CD8-positive, alpha-beta memory T cell (primary cell): ENCODE measurements around the gene RAB9A. TPM values are rescaled to one million over a fixed set of nuclear protein-coding genes. Genes with fewer than 3 reads are reported as not detected.
"Not testable (repeated sequence)": the region's sequence is repeated elsewhere in the genome, so short reads cannot be mapped to it uniquely, and the experiment has no call there.

Source experiments
- CTCF ChIA-PET: fragments of 350-600 bp; sonication (Branson Sonifier 250); formaldehyde crosslinking; loops from one replicate; lab custom pipeline; 2021; ENCODE audit warnings: antibody characterized with exemption; lab: Charles Lee
- POLR2A ChIA-PET: fragments of 350-600 bp; sonication (Branson Sonifier 250); formaldehyde crosslinking; loops from one replicate; lab custom pipeline; 2021; ENCODE audit warnings: antibody characterized with exemption; lab: Charles Lee
- DNase-seq, 5 donors: peaks; one replicate each; pipeline versions ENCODE4 v3.0.0 to v3.0.0-alpha.2; 2020 to 2022; ENCODE audit warnings: mixed read lengths in 1 of 5
- H3K27ac ChIP-seq: one replicate; pipeline ENCODE4 v1.7.0; 2013; ENCODE audit warnings: low read depth, mild to moderate bottlenecking, low read length, moderate library complexity
- H3K27me3 ChIP-seq: 2 replicates; pipeline ENCODE4 v1.7.0; 2013; ENCODE audit warnings: low read length, mild to moderate bottlenecking; ENCODE audit not compliant: insufficient read depth, poor library complexity, severe bottlenecking
- H3K36me3 ChIP-seq: 2 replicates; pipeline ENCODE4 v1.7.0; 2013; ENCODE audit warnings: mild to moderate bottlenecking, low read length, moderate library complexity; ENCODE audit not compliant: insufficient read depth
- H3K4me1 ChIP-seq: 2 replicates; pipeline ENCODE4 v1.7.0; 2013; ENCODE audit warnings: mild to moderate bottlenecking, low read length, moderate library complexity; ENCODE audit not compliant: insufficient read depth
- H3K4me3 ChIP-seq: 2 replicates; pipeline ENCODE4 v1.7.0; 2013; ENCODE audit warnings: mild to moderate bottlenecking, low read length
- H3K9me3 ChIP-seq: 2 replicates; pipeline ENCODE4 v1.7.0; 2013; ENCODE audit warnings: mild to moderate bottlenecking, low read length
- H3K27ac Mint-ChIP-seq, 8 donors: one replicate each; pipeline ENCODE4 v1.8.0; 2020 to 2021; ENCODE audit warnings: mixed read lengths in 8 of 8, mild to moderate bottlenecking in 6 of 8, inconsistent platforms in 3 of 8, moderate library complexity in 3 of 8
- H3K27me3 Mint-ChIP-seq, 2 donors: one replicate each; pipeline ENCODE4 v1.8.0; 2020 to 2021; ENCODE audit warnings: mixed read lengths in 2 of 2, mild to moderate bottlenecking in 1 of 2, moderate library complexity in 1 of 2
- H3K36me3 Mint-ChIP-seq, 3 donors: one replicate each; pipeline ENCODE4 v1.8.0; 2020 to 2021; ENCODE audit warnings: mixed read lengths in 3 of 3, inconsistent platforms in 1 of 3, mild to moderate bottlenecking in 1 of 3
- H3K4me1 Mint-ChIP-seq, 3 donors: one replicate each; pipeline ENCODE4 v1.8.0; 2020 to 2021; ENCODE audit warnings: mixed read lengths in 3 of 3, inconsistent platforms in 1 of 3, mild to moderate bottlenecking in 1 of 3
- H3K4me3 Mint-ChIP-seq, 7 donors: one replicate each; pipeline ENCODE4 v1.8.0; 2020 to 2021; ENCODE audit warnings: mixed read lengths in 7 of 7, mild to moderate bottlenecking in 6 of 7, moderate library complexity in 4 of 7, inconsistent platforms in 2 of 7
- H3K9me3 Mint-ChIP-seq, 5 donors: one replicate each; pipeline ENCODE4 v1.8.0; 2020 to 2022; ENCODE audit warnings: mixed read lengths in 5 of 5, mild to moderate bottlenecking in 3 of 5, moderate library complexity in 2 of 5, inconsistent platforms in 1 of 5
- polyA plus RNA-seq: library from polyadenylated mRNA; unstranded; fragments of 300-500 nt; fragmentation: Illumina TruSeq; gene quantifications from one replicate; pipeline ENCODE4 v1.2.3, GENCODE V29; 2021
- total RNA-seq, 2 experiments: library from RNA; stranded (reverse); gene quantifications; one replicate each; pipeline ENCODE4 v1.2.3, GENCODE V29; 2021

Gene RAB9A
- total and polyA plus RNA-seq, 3 experiments from 2014 or later = 27.1 to 48.1 (median 32.8) TPM

DNA sequence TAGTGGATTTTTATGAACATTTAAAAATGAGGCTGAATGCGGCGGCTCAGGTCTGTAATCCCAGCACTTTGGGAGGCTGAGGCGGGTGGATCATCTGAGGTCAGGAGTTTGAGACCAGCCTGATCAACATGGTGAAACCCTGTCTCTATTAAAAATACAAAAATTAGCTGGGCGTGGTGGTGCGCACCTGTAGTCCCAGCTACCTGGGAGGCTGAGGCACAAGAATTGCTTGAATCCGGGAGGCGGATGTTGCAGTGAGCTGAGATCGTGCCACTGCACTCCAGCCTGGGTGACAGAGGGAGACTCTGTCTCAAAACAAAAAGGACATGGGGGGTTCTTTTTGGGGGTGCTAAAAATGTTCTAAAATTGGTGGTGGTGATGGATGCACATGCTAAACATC, 19.2 kb upstream of the RAB9A start:
- DNase-seq, H3K9me3 ChIP-seq, H3K4me1 ChIP-seq, H3K27me3 ChIP-seq, H3K36me3 ChIP-seq, POLR2A ChIA-PET, H3K4me3 ChIP-seq, H3K9me3 Mint-ChIP-seq: not testable (repeated sequence)
- Mint-ChIP-seq H3K4me3 (peak overlapping the region in 6 of 7 donors; percentile 77 to 90 (median 82)), H3K36me3 (peaks cover 6 to 30% (median 23%) of the 10 kb centered on the region in 3 donors), H3K27ac (peak overlapping the region; percentile 46 to 93 (median 90)), H3K4me1 (peaks cover 7 to 25% (median 17%) of the 10 kb centered on the region in 3 donors), H3K27me3 (peaks cover 0 to 12% of the 10 kb centered on the region in 2 donors)
- CTCF ChIA-PET = interaction anchor here (1.8 to 2.0 kb wide), 2 partner anchors 17 to 19 kb away, joined by 4 to 6 read pairs; partner anchors contain the start of gene RAB9A
- peak overlapping the region; percentile 56 for H3K27ac ChIP-seq

GRCh38 chrX:13670197-13670596, 18.7 kb upstream of the RAB9A start:
- no peak for DNase-seq
- ChIA-PET POLR2A (no interaction called here), CTCF (interaction anchor here (1.8 to 2.0 kb wide), 2 partner anchors 17 to 19 kb away, joined by 4 to 6 read pairs; partner anchors contain the start of gene RAB9A)
- Histone ChIP-seq H3K4me1 (no peaks in the 10 kb centered on the region), H3K27ac (no peak overlapping the region), H3K9me3 (no peaks in the 10 kb centered on the region), H3K27me3 (no peaks in the 10 kb centered on the region), H3K36me3 (no peaks in the 10 kb centered on the region), H3K4me3 (no peak overlapping the region)
- Mint-ChIP-seq H3K27me3 (peaks cover 0 to 14% of the 10 kb centered on the region in 2 donors), H3K9me3 (no peaks in the 10 kb centered on the region), H3K4me1 (peaks cover 7 to 25% (median 17%) of the 10 kb centered on the region in 3 donors), H3K27ac (peak overlapping the region in 6 of 8 donors; percentile 49 to 93 (median 84)), H3K36me3 (peaks cover 4 to 26% (median 19%) of the 10 kb centered on the region in 3 donors), H3K4me3 (peak overlapping the region in 2 of 7 donors; percentile 29 to 48)

DNA sequence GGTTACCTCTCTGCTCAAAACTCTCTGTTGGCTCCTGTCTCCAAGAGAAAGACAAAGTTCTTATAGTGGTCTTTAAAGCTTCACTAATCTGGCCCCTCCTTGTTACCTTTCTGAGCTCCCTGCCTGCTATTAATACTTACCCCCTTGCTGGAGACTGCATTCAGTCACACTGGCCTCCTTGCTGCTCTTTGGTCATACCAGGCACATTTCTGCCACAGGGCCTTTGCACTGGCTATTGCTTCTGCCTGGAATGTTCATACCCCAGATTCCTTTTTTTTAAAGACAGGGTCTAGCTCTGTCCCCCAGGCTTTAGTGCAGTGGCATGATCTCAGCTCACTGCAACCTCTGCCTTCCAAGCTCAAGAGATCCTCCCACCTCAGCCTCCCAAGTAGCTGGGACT, 15.9 kb upstream of the RAB9A start:
- Mint-ChIP-seq H3K9me3 (no peaks in the 10 kb centered on the region), H3K4me1 (peaks cover 7 to 25% (median 17%) of the 10 kb centered on the region in 3 donors), H3K27me3 (peaks cover 0 to 12% of the 10 kb centered on the region in 2 donors), H3K4me3 (no peak overlapping the region), H3K36me3 (peaks cover 0 to 32% (median 15%) of the 10 kb centered on the region in 3 donors), H3K27ac (no peak overlapping the region)
- Histone ChIP-seq H3K27me3 (no peaks in the 10 kb centered on the region), H3K9me3 (no peaks in the 10 kb centered on the region), H3K4me1 (no peaks in the 10 kb centered on the region), H3K36me3 (no peaks in the 10 kb centered on the region), H3K4me3 (no peak overlapping the region), H3K27ac (no peak overlapping the region)
- CTCF ChIA-PET = no interaction called here
- no peak for DNase-seq
- POLR2A ChIA-PET = no interaction called here

DNA sequence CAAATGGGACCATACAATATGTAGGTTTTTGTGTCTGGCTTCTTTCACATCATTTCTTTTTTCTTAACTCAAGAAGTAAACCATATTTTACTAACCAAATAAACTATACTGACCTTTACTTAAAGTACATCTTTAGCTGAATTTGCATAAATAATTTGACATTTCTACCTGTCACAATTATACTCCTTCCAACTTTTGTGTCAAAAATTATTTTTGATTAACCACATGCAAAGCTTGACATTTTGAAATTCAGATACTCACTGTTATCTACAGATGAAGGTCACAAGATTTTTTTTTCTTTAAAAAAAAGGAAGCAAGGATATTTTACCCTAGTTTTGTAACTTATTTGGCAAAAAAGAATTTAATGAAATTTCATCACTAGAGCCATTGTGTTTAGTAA, 12.0 kb upstream of the RAB9A start:
- H3K4me1 ChIP-seq = no peaks in the 10 kb centered on the region
- peaks cover 0 to 11% of the 10 kb centered on the region in 2 donors for H3K27me3 Mint-ChIP-seq
- H3K36me3 Mint-ChIP-seq = peaks cover 3 to 12% (median 5%) of the 10 kb centered on the region in 3 donors
- H3K9me3 Mint-ChIP-seq = peaks cover 0 to 2% (median 0%) of the 10 kb centered on the region in 5 donors
- ChIA-PET POLR2A (no interaction called here), CTCF (no interaction called here)
- H3K4me3 ChIP-seq = no peak overlapping the region
- H3K36me3 ChIP-seq = no peaks in the 10 kb centered on the region
- no peak overlapping the region for H3K4me3 Mint-ChIP-seq
- DNase-seq = no peak
- H3K27ac ChIP-seq = no peak overlapping the region
- no peaks in the 10 kb centered on the region for H3K4me1 Mint-ChIP-seq
- H3K27ac Mint-ChIP-seq = no peak overlapping the region
- no peaks in the 10 kb centered on the region for H3K27me3 ChIP-seq
- H3K9me3 ChIP-seq = no peaks in the 10 kb centered on the region

- H3K4me1 Mint-ChIP-seq, H3K9me3 Mint-ChIP-seq, H3K27ac ChIP-seq, H3K27me3 Mint-ChIP-seq, DNase-seq, H3K4me3 ChIP-seq, H3K9me3 ChIP-seq, H3K27me3 ChIP-seq, H3K4me1 ChIP-seq, POLR2A ChIA-PET, H3K36me3 Mint-ChIP-seq, H3K27ac Mint-ChIP-seq, H3K36me3 ChIP-seq: not testable (repeated sequence)
- H3K4me3 Mint-ChIP-seq = peak overlapping the region in 1 of 7 donors; percentile 32
- CTCF ChIA-PET = interaction anchor here (1.9 kb wide), 1 partner anchor 71 kb away, joined by 5 read pairs; no protein-coding TSS in a partner anchor
These were observed 9.2 kb upstream of the RAB9A start for GRCh38 chrX:13679700-13680099.

GRCh38 chrX:13681595-13681994, 7.3 kb upstream of the RAB9A start:
- Mint-ChIP-seq H3K4me1 (peaks cover 10 to 26% (median 11%) of the 10 kb centered on the region in 3 donors), H3K27ac (no peak overlapping the region), H3K4me3 (no peak overlapping the region), H3K27me3 (peaks cover 0 to 5% of the 10 kb centered on the region in 2 donors), H3K9me3 (peaks cover 0 to 2% (median 0%) of the 10 kb centered on the region in 5 donors), H3K36me3 (peaks cover 0 to 4% (median 4%) of the 10 kb centered on the region in 3 donors)
- Histone ChIP-seq H3K4me3 (no peak overlapping the region), H3K4me1 (no peaks in the 10 kb centered on the region), H3K27ac (no peak overlapping the region), H3K36me3 (no peaks in the 10 kb centered on the region), H3K9me3 (no peaks in the 10 kb centered on the region), H3K27me3 (no peaks in the 10 kb centered on the region)
- CTCF ChIA-PET = interaction anchor here (1.9 kb wide), 1 partner anchor 69 kb away, joined by 5 read pairs; no protein-coding TSS in a partner anchor
- no peak for DNase-seq
- POLR2A ChIA-PET = no interaction called here

GRCh38 chrX:13684361-13684760, 4.6 kb upstream of the RAB9A start:
- H3K9me3 ChIP-seq = no peaks in the 10 kb centered on the region
- H3K4me3 ChIP-seq = no peak overlapping the region
- peaks cover 9% of the 10 kb centered on the region for H3K4me1 ChIP-seq
- Mint-ChIP-seq H3K27me3 (peaks cover 0 to 7% of the 10 kb centered on the region in 2 donors), H3K4me3 (no peak overlapping the region), H3K9me3 (peaks cover 0 to 2% (median 0%) of the 10 kb centered on the region in 5 donors), H3K36me3 (peaks cover 0 to 4% (median 3%) of the 10 kb centered on the region in 3 donors), H3K27ac (peak overlapping the region in 1 of 8 donors; percentile 93), H3K4me1 (peaks cover 24 to 46% (median 28%) of the 10 kb centered on the region in 3 donors)
- H3K36me3 ChIP-seq = no peaks in the 10 kb centered on the region
- no peak overlapping the region for H3K27ac ChIP-seq
- POLR2A ChIA-PET = no interaction called here
- H3K27me3 ChIP-seq = no peaks in the 10 kb centered on the region
- no peak for DNase-seq
- CTCF ChIA-PET = interaction anchor here (1.1 kb wide), 1 partner anchor 25 kb away, joined by 3 read pairs; no protein-coding TSS in a partner anchor

GRCh38 chrX:13685126-13685763, 3.7 kb upstream of the RAB9A start:
- H3K9me3 Mint-ChIP-seq = no peaks in the 10 kb centered on the region
- POLR2A ChIA-PET = no interaction called here
- H3K4me1 Mint-ChIP-seq = peaks cover 29 to 48% (median 37%) of the 10 kb centered on the region in 3 donors
- Histone ChIP-seq H3K4me1 (peaks cover 11% of the 10 kb centered on the region), H3K9me3 (no peaks in the 10 kb centered on the region), H3K27me3 (no peaks in the 10 kb centered on the region), H3K27ac (no peak overlapping the region), H3K4me3 (no peak overlapping the region), H3K36me3 (no peaks in the 10 kb centered on the region)
- peaks cover 0 to 7% of the 10 kb centered on the region in 2 donors for H3K27me3 Mint-ChIP-seq
- H3K4me3 Mint-ChIP-seq = peak overlapping the region in 3 of 7 donors; percentile 1 to 5 (median 1)
- CTCF ChIA-PET = interaction anchor here (1.1 kb wide), 1 partner anchor 26 kb away, joined by 3 read pairs; no protein-coding TSS in a partner anchor
- DNase-seq = no peak
- peak overlapping the region in 7 of 8 donors; percentile 23 to 80 (median 44) for H3K27ac Mint-ChIP-seq
- H3K36me3 Mint-ChIP-seq = peaks cover 0 to 10% (median 4%) of the 10 kb centered on the region in 3 donors
